GM18499 (cell line): ENCODE measurements around the gene FBLN5.
"Not testable (repeated sequence)": the region's sequence is repeated elsewhere in the genome, so short reads cannot be mapped to it uniquely, and the experiment has no call there.

Source experiments
- ATAC-seq: cut with Tn5 transposase; IDR thresholded peaks from one replicate; pipeline ENCODE4 v1.9.1; 2021; ENCODE audit warnings: moderate number of reproducible peaks; ENCODE audit not compliant: insufficient read depth, unreplicated experiment

FBLN5 gene

DNA sequence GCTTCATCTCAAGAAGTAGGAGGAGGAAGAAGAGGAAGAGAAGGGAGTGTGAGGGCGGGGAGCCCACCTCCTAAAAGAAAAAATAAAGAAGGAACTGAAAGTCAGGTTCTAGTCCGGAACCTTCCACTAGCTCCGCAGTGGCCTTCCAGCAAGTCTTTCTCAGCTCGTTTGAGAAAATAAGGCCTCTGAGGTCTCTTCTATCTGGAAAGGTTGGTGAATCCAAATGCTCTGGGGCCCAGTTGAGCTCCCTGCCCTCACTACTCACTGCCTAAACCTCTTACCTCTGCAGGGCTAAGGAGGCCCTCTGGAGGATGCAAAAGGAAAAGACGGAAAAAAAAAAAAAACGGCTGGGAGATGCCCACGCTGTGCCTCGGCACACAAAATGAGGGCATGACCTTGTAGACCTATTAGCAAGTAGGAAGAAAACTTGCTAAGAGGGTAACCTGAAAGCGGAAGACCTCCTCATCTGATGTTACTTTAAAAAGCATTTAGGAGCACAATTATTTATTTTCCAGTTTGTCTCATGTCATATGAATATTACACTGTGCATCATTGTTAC is 35.9 kb downstream of the FBLN5 start:
- no peak for ATAC-seq

- no peak for ATAC-seq
Measured at GRCh38 chr14:91910196-91910595, 37.3 kb downstream of the FBLN5 start.

DNA sequence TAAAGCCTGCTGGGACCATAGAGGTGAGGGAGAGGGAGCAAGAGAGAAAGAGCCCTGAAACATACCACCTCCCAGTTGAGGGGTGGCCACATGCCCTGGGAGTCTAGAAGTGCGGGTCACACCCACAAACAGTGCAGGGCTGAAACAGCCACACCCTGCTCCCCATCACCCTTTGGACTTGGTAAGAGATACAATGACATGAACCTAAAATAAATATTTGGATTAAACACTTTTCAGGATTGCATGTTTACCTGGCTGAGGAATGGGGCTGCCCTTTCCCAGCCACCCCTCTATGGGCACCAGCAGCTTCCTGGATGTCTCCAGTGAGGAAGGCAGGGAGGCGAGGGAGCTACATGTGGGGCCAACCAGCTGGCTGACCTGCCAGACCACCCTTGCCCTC is 41.1 kb downstream of the FBLN5 start:
- no peak for ATAC-seq

GRCh38 chr14:91904956-91905645 is 42.4 kb downstream of the FBLN5 start:
- no peak for ATAC-seq

GRCh38 chr14:91904483-91904882 is 43.0 kb downstream of the FBLN5 start:
- no peak for ATAC-seq

- ATAC-seq, result no peak
Measured at GRCh38 chr14:91903070-91903469, 44.4 kb downstream of the FBLN5 start.

DNA sequence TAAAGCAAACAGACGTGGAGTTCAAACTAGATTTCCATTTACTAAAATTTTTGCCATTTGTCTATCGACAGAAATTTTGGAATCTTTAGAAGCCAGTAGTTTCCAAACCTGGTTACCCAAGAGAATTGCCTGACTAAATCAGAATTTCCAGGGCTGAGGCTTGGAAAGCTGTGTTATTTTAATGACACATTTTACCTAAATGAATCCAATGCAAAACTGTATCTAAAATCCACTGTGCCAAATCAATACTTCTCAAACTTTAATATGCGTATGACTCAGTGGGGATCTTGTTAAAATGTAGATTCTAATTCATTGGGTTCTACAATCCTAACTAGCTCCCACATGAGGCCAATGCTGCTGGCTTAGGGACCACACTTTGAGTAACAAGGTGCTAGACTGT is 45.2 kb downstream of the FBLN5 start:
- ATAC-seq, result no peak

GRCh38 chr14:91901449-91902226 is 45.9 kb downstream of the FBLN5 start:
- no peak for ATAC-seq

DNA sequence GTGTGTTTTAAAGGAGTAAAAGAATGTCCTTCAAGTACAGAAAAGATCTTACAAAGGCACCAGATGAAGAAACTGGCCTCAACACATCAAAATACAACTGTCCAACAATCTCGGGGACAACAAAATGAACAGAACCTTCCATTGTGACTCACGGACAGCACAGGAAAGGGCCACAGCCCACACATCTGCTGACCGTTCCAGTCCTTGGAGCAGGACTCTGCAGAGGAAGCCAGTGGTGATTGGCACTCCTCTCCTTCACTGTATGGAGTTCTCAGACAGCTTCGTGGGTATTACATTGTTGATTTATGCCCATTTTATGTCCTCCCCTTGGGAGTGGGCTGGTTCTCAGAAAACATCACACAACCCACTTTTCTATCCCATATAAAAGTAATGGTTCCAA is 47.7 kb downstream of the FBLN5 start:
- no peak for ATAC-seq

DNA sequence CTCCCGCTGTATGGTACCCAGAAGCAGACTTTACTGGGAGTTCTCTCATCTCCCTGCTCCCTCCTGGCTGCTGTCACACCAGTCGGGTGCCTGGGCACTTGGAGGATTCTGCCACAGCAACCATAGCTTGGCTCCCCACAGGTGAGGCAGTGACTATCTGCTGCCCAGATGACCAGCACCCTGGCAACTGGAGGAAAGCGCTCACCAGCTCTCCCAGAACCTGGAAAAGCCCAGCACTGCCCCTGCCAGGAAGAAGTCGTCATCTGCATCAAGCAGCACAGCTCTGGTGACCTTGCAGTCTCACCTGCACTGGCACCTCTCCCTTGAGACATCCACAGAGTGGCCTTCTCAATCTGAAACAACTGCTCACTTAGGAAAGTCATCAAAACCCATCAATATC is 48.3 kb downstream of the FBLN5 start:
- ATAC-seq, result no peak

- no peak for ATAC-seq
Measured at GRCh38 chr14:91898372-91898771, 49.1 kb downstream of the FBLN5 start.

DNA sequence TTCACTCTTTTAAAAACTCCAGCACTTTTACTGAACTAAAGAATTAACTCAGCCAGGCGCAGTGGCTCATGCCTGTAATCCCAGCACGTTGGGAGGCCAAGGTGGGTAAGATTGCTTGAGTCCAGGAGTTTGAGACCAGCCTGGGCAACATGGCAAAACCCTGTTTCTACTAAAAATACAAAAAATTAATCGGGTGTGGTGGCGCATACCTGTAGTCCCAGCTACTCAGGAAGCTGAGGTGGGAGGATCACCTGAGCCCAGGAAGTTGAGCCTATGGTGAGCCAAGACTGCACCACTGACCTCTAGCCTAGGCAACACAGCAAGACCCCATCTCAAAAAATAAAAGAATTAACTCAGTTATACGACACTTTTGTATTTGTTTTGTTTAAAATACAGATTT is 49.8 kb downstream of the FBLN5 start:
- not testable (repeated sequence) for ATAC-seq

GRCh38 chr14:91897106-91897701 is 50.3 kb downstream of the FBLN5 start:
- no peak for ATAC-seq

DNA sequence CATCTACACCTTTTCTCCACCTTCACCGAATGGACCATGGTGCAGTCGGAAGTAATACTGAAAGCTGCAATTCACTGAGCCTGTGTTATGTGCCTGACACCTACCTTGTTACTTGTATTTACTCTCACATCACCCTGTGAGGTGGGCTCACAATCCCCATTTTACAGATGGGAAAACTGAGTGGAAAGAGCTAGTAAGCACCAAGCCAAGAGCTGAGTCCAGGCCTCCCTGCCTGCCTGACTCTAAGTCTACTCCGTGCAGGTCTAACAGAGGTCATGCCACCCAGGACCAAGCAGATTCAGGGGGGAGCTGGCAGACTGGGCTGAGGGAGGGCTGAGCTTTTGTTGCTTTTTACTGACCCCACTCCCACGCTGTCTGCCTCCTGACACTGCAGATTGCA is 51.1 kb downstream of the FBLN5 start:
- no peak for ATAC-seq

DNA sequence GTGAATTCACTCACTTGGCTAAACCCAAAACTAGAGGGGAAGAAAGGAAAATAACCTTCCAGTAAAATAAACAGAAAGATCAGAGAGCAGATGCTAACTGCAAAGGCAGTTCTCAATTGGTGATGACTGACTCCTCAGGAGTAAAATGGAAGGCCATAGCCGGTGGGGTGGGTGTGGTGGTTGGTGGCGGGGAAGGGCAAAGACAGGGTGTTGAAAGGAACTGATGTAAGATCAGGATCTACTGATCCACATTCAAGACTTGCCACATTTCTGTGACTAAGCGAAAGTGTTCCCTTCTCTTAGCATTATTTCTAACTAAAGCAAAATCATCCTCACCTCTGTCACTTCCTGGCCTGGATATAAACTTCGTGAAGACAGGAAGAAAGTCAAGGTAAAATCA is 53.8 kb downstream of the FBLN5 start:
- no peak for ATAC-seq

- ATAC-seq, result no peak
Measured at GRCh38 chr14:91893007-91893406, 54.5 kb downstream of the FBLN5 start.

GRCh38 chr14:91891721-91892220 is 55.7 kb downstream of the FBLN5 start:
- no peak for ATAC-seq

- no peak for ATAC-seq
Measured at GRCh38 chr14:91891101-91891500, 56.4 kb downstream of the FBLN5 start.

DNA sequence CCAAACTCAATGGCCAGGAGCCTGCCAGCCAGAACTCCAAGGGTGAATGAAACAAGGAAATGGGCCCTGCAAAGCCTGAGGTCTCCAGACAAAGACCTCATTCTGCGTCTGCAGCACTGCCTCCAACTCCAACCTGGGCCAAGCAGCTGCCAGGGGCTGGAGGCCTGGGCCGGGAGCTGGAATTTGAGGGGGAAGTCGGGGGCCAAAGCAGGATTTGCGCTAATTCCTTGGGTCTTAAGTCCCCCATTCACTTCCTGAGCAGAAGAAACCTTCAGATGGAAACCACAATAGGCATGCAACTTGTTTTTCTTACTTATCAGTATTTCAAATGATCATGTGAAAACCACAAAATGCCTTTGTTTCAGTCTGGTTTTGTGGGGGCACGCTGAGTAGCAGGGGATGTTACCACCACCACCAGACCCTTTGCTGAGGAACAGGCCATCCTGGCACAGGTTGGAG is 57.2 kb downstream of the FBLN5 start:
- ATAC-seq, result no peak

DNA sequence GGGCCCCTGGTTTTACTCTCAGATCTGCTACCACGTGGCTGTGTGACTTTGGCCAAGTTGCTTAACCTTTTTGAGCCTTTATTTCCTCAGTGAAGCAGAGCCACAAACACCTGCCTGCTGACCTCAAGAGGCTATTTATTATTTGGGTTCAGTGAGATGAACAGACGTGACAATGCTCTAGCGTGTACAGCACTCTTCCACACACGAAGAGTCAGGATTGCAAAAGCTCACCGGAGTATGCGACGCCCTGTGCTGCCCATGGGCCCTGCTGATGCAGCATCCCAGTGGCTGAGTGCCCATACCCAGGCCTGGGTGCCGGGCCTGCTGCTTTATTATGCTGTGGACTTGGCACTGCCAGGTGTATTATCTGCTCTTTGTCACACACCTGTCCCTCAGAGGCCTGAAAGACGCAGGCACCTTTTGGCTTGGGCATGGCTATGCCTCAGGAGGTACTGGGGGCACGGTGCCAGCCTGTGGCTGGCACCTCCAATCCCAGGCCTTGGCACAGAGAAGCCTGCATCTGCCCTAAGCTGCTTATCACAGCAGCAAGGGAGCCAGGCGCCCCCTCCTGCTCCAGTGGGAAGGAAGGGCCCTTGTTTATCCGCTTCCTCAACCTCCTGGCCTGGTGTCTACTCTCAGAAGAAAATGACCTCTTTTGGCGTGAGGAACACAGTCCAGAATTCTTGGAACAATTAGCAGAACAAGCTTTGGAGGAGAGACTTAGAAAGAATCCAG is 57.9 kb downstream of the FBLN5 start:
- ATAC-seq, result no peak
